GM19395 (cell line): ENCODE data around the gene MPPED2.
"Not testable (repeated sequence)": the region's sequence is repeated elsewhere in the genome, so short reads cannot be mapped to it uniquely, and the experiment has no call there.

Experiments
- ATAC-seq: cut with Tn5 transposase; IDR thresholded peaks from one replicate; pipeline ENCODE4 v1.9.1; 2021; ENCODE audit warnings: mild to moderate bottlenecking, moderate library complexity; ENCODE audit not compliant: unreplicated experiment

The MPPED2 gene

DNA sequence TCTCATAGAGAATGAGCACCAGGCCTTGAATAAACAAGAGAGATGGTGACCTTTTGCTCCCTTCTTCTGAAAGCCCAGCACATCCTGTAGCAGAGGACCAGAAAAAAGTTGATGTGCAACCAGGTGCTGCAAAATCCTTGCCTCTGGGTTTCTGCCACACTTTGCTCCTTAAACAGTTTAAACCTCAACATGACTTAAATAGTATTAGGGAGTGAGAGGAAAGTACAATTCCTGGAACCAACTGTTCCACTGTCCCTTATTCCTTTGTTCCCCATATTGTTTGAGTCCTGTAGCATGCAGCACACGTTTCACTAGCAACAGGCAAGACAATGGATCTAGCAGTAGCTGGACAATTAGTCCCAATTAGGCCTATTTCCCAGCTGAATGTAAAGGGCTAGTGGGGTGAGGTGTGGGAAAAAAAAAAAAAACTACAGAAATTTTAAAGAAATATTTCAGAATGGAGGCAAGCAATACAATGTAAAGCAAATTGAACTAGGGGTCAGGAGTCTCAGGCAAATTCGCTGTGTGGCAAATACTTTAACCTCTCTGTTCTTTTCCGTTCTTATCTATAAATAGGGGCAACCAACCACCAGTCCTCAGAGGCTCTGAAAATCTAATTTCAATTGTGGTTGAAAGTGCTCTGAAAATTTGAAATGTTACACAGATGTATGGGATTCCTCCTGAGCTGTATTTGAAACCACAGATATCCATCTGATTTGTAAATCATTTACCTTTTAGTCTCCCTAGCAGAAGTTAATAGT, 6.6 kb downstream of the MPPED2 start:
- no peak for ATAC-seq

DNA sequence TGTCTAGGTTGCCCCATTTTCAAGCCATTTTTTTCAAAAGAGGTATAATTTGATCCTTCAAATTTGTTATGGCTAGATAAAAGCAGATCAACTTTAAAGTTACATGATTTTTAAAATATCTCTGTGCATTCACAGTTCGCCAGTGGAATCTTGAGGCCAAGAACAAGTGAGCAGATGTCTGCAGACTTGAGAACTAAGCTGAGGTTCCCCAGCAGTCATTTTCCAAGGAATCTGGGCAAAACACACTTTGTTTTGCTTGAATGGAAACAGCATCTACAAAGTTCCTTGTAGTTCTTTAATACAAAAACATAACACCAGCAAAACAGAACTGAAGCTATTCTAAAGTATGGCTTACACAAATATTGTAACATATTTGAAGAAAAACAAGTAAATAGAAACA, 7.7 kb downstream of the MPPED2 start:
- ATAC-seq: no peak

DNA sequence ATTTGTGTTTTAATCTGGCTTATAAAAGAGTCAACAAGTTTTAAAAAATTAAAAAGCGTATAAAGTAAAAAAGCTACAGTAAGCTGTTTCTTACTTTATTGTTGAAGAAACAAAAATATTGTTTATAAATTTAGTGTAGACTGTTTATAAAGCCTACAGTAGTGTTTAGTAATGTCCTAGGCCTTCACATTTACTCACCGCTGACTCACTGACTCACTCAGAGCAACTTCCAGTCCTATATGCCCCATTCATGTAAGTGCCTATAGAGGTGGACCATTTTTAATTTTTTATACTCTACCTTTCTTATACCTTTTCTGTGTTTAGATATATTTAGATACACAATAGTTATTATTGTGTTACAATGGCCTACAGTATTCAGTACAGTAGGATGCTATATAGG, 12.2 kb downstream of the MPPED2 start:
- ATAC-seq: no peak

DNA sequence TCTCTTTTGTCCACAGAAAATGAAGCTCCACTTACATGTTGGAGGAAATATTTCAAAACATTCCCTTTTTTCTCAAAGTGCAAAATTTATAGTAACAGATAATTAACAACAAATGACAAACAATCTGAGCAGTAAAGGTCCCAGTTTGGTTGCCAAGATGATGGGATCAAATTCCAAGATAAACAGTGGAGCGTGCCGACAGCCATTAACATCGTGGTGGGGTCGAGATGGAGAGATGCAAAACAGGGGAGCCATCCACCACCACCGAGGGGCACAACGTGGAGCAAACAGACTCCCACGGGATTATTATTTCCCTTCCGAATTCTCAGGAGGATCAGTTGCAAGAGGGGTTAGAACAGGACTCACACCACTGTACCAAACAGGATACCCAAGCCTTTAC, 17.2 kb downstream of the MPPED2 start:
- ATAC-seq: no peak

DNA sequence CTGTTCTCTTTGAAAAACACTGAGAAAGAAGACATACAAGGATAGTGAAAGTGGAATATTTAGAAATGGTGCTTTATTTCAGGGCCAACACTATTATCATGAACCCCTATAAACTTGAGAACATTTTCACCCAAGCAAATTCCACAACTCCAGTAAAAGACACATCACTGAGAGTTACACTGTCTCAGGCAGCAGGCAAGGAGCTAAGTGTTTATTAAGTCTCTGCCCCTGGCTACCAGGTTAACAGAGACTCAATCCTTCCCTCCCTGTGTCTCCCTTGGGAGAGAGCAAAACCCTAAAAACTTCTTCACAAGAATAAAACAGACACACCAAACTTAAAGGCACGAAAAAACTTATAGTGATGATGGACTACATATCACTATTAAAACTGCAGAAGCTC, 18.5 kb downstream of the MPPED2 start:
- no peak for ATAC-seq

DNA sequence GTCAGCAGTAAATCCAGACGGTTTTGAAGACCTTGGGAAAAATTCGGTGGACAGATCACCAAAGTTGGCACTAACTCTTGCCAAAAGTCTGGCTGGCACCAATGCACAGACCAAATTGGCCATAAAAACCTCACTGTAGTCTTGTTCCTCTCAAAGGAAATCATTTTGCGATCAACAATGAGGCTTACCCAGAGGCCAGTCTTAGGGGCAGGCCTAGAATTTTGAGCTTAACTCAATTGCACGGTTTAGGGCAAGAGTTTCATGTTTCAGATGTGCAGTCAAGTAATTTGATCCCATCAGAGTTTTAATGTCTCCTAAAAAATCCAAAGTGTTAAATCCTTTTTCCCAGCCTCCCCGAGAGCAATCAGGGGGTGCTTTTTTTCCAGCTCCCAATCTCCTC, 19.0 kb downstream of the MPPED2 start:
- ATAC-seq: no peak

DNA sequence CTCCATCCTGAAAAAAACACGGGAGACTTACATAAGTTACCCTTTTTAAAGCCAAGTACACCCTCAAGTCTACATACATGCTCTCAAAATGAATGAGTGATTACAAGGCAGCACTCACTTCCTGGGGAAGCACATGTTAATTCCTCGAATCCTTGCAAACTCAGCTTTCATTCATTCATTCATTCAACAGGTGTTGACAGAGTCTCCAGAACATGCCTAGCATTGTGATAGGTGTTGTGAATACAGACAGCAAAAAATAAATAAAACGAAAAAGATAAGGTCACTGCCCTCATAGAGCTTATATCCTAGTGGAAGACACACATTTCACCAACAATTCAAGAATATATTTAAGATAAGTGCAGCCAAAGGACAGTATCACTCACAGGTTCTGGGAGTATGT, 19.7 kb downstream of the MPPED2 start:
- no peak for ATAC-seq

DNA sequence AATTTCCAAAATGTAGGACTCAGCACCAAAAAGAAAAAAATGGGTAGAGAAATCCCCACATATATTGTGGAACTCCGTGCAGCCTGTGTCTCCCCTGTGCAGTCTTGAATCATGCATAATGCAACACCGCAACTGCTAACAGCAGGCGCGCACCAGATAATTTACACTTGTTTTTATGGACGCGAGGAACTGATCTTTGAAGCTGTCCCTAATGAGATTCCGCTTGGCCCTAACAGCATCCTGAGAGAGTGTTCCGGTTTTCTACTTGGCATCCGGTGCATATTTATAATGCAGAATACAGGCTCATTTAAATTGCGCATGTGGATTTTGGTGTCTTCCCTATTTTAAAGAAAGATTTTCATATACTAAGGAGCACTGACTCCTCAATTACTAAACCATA, 21.1 kb downstream of the MPPED2 start:
- ATAC-seq: no peak

DNA sequence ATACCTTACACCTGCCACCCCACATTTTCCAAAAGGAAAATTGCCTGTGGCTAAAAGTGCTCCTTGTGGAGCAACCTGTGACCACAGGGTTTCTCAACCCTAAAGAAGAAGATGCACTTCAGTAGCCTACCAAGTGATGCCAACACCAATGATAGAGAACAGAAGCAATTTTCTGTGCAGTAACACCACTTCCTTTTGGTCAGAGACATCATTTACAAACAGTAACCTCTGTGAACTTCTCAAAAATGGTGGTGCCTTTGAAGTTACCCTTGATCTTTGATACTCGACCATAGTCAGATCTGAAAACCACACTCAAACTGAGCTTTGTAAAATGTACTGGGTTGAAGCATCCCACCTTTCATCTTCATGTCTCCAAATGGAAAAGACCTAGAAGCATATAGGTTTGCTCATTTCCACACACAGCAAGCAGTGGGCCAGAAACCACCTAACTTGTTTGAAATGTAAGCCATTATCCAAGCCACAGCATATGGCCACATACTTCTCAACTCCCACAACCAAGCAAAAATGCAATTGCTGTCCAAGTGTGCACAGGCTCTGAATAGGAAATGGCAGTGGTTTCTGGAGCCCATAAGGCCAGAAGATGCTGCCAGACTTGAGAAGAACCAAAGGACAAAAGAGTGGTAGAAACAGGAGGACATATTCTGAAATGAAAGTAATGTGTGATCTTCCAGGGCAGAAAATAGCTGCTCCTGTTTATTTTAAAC, 24.3 kb downstream of the MPPED2 start:
- ATAC-seq: no peak

DNA sequence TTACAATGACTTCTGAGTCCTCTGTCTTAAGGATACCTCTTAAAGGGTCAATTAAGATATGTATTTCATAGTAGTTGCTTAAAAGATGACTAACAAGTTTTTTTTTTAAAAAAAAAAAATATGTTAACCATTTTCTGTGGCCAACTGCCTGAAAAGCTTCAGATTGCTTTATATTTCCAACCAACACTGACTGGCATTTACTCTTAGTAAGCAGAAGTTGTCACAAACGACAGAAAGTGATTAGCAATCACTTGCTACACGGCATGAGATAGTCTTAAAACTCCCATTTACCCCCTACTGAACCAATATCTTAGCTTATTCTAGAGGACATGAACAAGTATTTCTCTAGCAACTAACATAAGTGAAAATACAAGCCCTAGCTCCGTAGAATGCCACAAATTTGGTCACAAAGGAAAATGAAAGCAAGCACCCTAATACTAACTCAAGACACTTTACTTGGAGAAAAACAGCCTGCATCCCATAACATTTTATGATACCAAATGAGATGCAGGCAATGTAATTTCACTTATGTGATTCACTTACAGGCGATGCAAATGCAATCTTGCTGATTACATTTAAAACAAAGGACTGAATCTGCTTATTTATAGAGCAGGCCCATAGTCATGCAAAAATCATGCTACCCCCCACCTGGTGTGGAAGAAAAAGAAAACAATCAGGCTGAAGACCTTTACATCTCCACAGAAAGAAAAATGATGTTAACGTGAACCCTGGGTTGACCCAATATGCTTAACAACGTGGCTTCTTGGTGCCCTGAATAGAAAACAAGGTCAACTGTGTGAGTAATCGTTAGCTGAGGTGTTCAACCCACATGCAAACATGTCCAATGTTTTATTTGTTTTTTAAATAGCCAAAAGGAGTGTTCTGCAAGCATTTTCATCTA, 25.7 kb downstream of the MPPED2 start:
- no peak for ATAC-seq

DNA sequence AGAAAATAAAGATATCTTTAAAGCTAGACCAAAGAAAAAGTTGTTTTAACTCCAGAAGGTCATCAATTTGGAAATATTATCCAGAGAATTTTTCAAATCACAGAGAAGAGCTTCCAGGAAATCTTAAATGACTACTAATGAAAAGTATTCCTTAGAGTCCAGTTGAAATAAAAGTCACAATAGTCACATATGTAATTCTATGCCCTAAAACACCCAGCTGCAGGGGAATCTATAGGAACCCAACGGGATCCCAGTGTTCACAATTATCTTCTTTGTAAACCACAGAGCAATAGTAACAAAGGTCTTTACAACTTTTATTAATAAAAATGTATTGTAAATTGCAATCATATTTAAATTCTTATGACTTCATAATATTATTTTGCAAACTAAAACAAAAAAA, 27.1 kb downstream of the MPPED2 start:
- ATAC-seq: no peak

DNA sequence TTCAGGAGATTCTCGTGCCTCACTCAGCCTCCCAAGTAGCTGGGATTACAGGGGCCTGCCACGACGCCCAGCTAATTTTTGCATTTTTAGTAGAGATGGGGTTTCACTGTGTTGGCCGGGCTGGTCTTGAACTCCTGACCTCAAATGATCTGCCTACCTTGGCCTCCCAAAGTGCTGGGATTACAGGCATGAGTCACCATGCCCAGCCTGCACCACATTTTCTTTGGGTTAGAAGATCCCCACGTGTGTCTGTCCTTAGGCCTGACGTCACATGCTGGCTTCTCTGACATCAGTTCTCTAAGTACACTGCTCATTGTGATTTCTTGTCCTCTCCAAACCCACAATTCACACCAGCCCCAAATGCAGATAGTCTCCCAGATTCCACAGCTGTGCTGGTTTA, 31.6 kb downstream of the MPPED2 start:
- not testable (repeated sequence) for ATAC-seq

DNA sequence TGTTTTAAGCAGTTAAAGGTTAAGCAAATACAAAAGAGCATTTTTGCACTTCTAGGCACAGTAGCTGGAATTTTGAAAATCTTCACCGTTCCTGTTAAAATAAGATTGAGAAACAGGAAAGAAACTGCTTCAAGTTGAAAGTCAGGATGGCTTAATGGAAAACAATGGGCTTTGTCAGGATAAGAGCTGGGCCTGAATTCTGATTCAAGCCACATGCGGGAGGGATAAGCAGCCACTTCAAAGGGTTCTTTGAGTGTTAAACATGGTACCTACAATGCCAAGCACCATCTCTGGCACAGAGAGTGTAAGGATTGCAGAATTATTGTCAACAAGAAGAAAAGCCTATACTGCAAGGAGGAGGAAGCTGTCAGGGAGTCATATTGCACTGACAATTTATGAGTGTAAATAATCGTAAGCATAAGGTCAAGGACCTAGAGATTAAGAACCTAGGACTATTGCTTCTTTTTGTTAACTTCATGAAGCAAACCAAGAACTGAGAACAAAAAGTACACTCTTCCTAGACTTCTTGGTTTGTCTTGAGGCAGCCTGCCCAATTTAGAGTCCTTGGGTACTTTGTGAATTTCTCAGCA, 32.5 kb downstream of the MPPED2 start:
- no peak for ATAC-seq

DNA sequence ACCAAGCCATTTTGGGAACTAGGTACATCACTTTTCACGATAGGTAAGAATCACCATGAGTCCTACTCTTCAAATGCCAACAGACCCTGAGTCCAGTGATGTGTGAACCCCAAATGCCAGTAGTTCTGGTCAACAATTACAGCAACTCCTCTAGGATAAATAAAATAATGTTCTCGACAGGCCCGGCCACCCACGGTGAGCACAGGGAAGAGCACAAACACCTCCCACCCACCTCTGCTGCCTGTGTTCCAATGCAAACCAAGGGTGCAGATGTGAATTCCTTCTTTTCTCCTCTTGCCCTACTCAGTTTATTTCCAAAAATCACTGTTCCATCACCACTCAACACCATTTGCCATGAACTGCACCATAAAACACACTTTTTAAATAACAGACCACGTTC, 33.3 kb downstream of the MPPED2 start:
- ATAC-seq: no peak

DNA sequence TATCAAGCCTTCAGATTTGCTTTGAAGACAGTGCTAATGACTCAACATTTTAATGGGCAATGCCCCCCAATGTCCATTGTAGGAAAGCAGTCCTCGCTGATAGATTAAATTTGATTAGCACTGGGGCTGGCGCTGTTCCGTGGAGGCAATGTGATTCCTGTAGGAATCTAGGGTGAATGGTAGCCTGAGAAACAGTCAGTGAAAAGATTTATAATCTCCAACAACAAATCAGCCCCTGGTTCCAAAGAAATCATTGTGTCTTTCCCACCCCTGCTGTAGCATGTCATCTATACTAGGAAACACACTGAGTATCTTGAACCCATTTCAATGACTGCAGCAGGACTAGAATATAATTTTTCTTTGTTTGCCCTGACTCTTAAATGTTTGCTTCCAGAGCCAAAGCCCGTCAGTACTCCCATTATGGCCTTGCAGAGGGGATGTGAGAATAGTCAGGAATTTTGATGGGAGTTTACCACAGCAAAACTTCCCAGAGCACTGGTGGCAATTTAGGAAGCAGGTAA, 36.1 kb downstream of the MPPED2 start:
- ATAC-seq: no peak

DNA sequence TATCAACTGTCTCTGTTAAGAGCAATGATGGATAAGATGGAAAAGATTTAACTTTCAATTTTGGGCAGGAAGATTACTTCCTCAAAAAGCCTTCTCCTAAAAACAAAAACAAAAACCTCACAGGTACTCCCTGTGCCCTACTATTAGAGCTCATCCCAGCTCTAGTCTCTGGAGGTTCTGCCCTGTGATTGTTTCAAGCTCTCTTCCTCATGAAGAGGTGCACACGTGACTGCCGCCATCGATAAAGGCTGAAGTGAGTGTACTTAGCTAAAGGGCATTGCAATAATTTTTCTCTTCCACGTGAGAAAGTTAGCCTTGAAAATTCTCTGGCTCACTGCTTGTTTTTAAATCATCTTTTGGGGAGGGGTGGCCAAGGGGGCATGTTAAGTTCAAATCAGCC, 36.6 kb downstream of the MPPED2 start:
- no peak for ATAC-seq

DNA sequence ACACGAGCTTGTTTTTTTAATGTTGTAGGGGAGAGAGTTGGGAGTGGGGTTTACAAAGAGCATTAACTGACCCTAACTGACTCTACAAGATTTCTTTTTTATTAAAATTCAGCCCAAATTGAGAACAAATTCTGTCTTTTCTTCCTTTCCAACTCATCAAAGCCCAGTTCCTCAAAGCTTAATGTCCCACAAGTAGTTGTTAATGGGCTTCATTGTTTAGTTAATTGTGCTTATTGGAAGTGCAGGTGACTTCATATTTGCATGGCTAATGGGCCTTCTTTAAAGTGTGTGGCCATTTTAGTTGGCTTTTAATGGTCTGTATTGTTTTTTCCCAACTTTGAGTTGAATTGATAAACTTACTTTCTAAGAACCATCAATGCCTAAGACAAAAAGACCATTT, 39.8 kb downstream of the MPPED2 start:
- ATAC-seq: no peak

DNA sequence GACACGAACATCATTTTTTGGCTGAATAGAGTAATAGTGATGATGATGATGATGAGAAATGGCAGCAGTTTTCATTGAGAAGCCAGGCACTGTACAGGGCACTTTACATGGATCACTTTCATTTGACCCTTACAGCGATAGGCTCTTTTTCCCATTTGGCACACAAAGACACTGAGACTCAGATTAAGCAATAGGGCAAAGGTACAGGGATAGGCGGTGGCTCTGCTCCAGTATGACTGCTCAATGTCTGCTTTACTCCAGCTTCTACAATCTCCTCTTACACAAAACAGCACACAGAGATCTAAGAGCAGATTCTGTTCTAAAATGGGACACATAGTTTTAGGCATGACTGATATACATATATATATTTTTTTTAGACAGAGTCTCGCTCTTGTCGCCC, 40.6 kb downstream of the MPPED2 start:
- ATAC-seq: no peak

DNA sequence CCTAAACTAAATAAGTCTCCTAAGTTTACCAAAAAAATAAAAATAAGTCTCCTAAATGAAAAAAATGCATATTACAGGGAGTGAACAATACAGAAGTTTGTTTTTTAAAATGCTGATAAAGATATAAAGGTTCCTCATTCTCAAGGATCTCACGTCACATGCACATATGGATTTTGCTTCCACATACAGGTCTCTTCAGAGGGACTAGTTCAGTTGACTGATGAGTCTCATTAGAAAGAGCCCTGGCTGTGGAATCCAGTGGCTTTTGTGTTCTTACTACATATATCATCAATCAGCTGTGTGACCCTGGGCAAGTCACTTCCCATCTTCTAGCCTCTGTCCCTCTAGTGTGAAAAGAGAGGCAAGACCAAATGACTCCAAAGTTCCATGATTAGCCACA, 43.1 kb downstream of the MPPED2 start:
- no peak for ATAC-seq

DNA sequence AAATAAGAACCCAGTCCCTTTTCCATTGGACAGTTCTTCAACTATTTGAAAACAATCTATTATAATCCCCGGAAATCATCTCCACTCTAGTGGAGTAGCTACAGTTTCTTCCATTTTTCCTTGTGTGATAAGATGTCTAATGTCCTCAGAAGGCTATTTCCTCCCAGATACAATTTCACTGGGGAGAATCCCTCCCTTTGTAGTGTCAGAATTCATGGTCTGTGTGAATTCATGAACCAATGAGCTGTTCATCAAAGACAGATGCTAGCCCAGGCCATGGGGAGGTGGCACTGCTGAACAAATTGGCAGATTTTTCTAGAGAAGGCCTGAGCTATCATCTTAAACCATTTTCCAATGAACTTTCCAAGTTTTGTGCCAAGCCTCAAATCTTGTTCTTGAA, 45.4 kb downstream of the MPPED2 start:
- ATAC-seq: no peak

DNA sequence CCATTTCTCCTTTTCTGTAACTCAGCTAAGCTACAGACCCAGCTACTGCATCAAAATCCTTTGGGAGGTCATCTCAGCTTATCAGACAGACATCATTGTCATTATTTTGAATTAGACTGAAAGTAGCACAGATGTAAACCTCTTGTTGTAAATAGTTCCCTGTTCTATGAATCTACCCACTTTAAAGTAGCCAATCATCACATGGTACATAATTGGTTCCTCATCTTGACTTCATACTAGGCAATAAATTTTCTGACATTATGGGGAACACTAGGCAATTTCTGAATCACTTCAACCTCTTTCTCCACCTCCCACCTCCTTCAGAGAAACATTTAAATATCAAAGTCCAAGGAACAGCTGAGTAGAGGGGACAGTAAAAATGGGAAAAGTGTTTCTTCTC, 47.9 kb downstream of the MPPED2 start:
- no peak for ATAC-seq
